ENCODE measurements around the gene OGA. TPM values are rescaled to one million over a fixed set of nuclear protein-coding genes. Genes with fewer than 3 reads are reported as not detected.
A peak's percentile ranks its signal among the peaks of the same experiment; 100 is the strongest.

The OGA gene
- total and polyA plus RNA-seq, 2 experiments from 2014 or later = 46.1 to 76.8 TPM

DNA sequence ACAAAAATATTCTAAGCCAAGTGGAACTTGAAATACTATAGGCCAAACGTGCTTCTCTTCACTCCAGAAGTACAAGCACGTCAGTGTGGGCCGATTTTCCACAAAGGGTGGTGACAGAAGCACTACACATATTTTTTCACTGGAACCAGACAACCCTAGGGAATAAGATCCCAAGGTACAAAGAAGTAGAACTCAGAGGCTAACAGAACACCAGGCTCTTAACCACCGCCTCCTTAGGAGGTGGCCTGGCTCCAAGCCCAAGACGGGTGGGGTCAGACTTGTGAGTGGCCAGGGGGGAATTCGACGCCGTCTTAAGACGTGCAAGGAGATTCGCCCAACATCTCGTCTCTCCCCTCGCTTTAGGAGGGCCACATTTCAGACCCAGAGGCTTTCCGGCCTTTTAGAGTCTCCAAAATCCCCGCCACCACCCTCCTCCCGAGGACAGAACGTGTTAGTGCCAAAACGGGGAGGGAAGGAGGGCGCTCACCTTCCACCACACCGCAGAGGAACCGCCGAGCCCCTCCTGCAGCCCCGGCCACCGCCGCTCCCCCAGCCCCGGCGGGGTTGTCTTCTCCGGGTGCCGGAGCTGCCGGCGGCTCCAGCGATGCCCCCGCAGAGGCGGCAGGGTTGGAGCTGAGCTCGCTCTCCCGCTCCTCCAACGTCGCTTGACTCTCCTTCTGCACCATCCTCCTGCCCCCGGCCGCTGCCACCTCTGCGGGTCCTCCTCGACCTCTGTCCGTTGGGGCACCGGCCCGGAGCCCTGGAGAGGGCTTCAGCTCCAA is 716 bp downstream of the OGA start:
- no peak overlapping the region for H2AFZ ChIP-seq
- WGBS (ENCODE audit: low lambda C conversion rate, missing lambda C conversion rate) = 1% methylated on average over 33 of the region's 44 CpGs

DNA sequence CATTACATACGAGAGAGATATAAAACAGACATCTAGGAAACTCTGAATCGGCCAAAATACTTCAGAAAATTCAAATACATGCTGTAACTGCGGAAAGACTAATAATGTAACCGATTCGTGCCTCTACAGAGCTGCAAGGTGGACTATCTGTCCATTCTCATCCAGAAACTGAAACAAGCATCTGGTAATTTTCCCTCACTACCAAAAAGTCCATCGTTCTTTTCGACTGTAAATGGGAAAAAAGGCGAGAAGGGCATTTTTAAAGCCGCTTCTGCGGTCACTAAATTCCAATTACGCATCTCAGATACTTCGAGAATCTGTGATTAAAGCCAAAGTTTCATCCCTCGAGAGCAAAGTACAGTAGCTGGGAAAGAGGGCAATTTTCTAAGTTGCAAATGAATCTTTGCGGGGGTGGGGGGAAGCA is 1.3 kb downstream of the OGA start:
- Histone ChIP-seq H3K4me1 (ENCODE audit: insufficient read depth) (peaks cover 20% of the 10 kb centered on the region), H3K36me3 (replicated peaks; ENCODE audit: insufficient read depth, low read depth) (no peaks in the 10 kb centered on the region), H3K4me2 (peak overlapping the region; percentile 91), H3K79me2 (peaks cover 66% of the 10 kb centered on the region), H4K20me1 (ENCODE audit: insufficient read depth, poor library complexity, severe bottlenecking) (peaks cover 60% of the 10 kb centered on the region), H3K27me3 (no peaks in the 10 kb centered on the region), H3K9me3 (ENCODE audit: low read depth) (no peaks in the 10 kb centered on the region), H3K9me2 (replicated peaks; ENCODE audit: insufficient read depth) (no peaks in the 10 kb centered on the region), H2AFZ (no peak overlapping the region), H3K27ac (peak overlapping the region; percentile 94), H3K4me3 (peak overlapping the region; percentile 82)
- no peak for DNase-seq (ENCODE audit: low spot score)
- no peak for TF ChIP-seq EZH2phosphoT487 (IDR thresholded peaks at IDR 0.05; ENCODE audit: low read depth, severe bottlenecking, unreplicated experiment)
- TF ChIP-seq, protein P1, sequence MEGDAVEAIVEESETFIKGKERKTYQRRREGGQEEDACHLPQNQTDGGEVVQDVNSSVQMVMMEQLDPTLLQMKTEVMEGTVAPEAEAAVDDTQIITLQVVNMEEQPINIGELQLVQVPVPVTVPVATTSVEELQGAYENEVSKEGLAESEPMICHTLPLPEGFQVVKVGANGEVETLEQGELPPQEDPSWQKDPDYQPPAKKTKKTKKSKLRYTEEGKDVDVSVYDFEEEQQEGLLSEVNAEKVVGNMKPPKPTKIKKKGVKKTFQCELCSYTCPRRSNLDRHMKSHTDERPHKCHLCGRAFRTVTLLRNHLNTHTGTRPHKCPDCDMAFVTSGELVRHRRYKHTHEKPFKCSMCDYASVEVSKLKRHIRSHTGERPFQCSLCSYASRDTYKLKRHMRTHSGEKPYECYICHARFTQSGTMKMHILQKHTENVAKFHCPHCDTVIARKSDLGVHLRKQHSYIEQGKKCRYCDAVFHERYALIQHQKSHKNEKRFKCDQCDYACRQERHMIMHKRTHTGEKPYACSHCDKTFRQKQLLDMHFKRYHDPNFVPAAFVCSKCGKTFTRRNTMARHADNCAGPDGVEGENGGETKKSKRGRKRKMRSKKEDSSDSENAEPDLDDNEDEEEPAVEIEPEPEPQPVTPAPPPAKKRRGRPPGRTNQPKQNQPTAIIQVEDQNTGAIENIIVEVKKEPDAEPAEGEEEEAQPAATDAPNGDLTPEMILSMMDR (IDR thresholded peaks at IDR 0.05; ENCODE audit: poor library complexity) = no peak
- 1% methylated on average over 14 of the region's 14 CpGs for WGBS (ENCODE audit: low lambda C conversion rate, missing lambda C conversion rate)

More for the DNA sequence above, 716 bp downstream of the OGA start:
- peaks cover 60% of the 10 kb centered on the region for H3K79me2 ChIP-seq
- no peaks in the 10 kb centered on the region for H3K9me3 ChIP-seq (ENCODE audit: low read depth)
- peak overlapping the region; percentile 91 for H3K4me2 ChIP-seq
- peak; percentile 90 for DNase-seq (ENCODE audit: low spot score)
- H3K36me3 ChIP-seq (replicated peaks; ENCODE audit: insufficient read depth, low read depth) = no peaks in the 10 kb centered on the region
- H3K27me3 ChIP-seq = no peaks in the 10 kb centered on the region
- H3K9me2 ChIP-seq (replicated peaks; ENCODE audit: insufficient read depth) = no peaks in the 10 kb centered on the region
- peak overlapping the region; percentile 94 for H3K27ac ChIP-seq
- H3K4me3 ChIP-seq = peak overlapping the region; percentile 82
- TF ChIP-seq EZH2 (IDR thresholded peaks at IDR 0.05; ENCODE audit: borderline replicate concordance) = no peak
- no peak for TF ChIP-seq EZH2phosphoT487 (IDR thresholded peaks at IDR 0.05; ENCODE audit: low read depth, severe bottlenecking, unreplicated experiment)
- TF ChIP-seq, protein P1 (IDR thresholded peaks at IDR 0.05; ENCODE audit: poor library complexity) = no peak
- peaks cover 20% of the 10 kb centered on the region for H3K4me1 ChIP-seq (ENCODE audit: insufficient read depth)
- peaks cover 54% of the 10 kb centered on the region for H4K20me1 ChIP-seq (ENCODE audit: insufficient read depth, poor library complexity, severe bottlenecking)

DNA sequence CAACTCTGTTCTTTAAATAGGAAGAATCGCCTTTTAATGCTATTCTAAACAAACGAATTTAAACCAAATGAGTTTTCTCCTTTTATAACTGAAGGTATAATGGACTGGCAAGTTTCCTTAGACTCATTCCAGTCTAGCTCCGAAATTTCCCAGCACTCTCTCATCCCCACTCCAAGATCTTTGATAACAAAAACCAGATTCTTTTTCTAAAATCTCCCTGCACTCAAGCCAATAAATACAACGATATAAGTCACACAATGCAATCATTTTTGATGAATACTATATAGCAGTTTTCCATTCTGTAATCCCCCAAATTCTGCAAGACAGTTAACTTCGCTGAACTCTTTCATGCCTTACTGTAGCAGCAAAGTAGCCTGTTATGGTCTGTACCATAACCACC is 1.9 kb downstream of the OGA start:
- H3K79me2 ChIP-seq = peaks cover 72% of the 10 kb centered on the region
- H3K9me2 ChIP-seq (replicated peaks; ENCODE audit: insufficient read depth) = no peaks in the 10 kb centered on the region
- no peaks in the 10 kb centered on the region for H3K36me3 ChIP-seq (replicated peaks; ENCODE audit: insufficient read depth, low read depth)
- no peaks in the 10 kb centered on the region for H3K27me3 ChIP-seq
- no peak for DNase-seq (ENCODE audit: low spot score)
- peaks cover 20% of the 10 kb centered on the region for H3K4me1 ChIP-seq (ENCODE audit: insufficient read depth)
- peaks cover 66% of the 10 kb centered on the region for H4K20me1 ChIP-seq (ENCODE audit: insufficient read depth, poor library complexity, severe bottlenecking)
- 4% methylated on average over 5 of the region's 5 CpGs for WGBS (ENCODE audit: low lambda C conversion rate, missing lambda C conversion rate)
- no peaks in the 10 kb centered on the region for H3K9me3 ChIP-seq (ENCODE audit: low read depth)
- TF ChIP-seq, protein P1 (IDR thresholded peaks at IDR 0.05; ENCODE audit: poor library complexity) = no peak
- TF ChIP-seq EZH2 (IDR thresholded peaks at IDR 0.05; ENCODE audit: borderline replicate concordance) = no peak
- no peak for TF ChIP-seq EZH2phosphoT487 (IDR thresholded peaks at IDR 0.05; ENCODE audit: low read depth, severe bottlenecking, unreplicated experiment)
- no peak overlapping the region for H2AFZ ChIP-seq
- H3K27ac ChIP-seq = peak overlapping the region; percentile 94
- H3K4me3 ChIP-seq = peak overlapping the region; percentile 82
- peak overlapping the region; percentile 91 for H3K4me2 ChIP-seq
